ENCODE measurements around the gene HNF4A. TPM values are rescaled to one million over a fixed set of nuclear protein-coding genes. Genes with fewer than 3 reads are reported as not detected.

The HNF4A gene
- total and polyA plus RNA-seq, 2 of the 13 experiments (the other 11 are each of a cell fraction or from before 2014, with no cell fraction given) = 80.9 to 169 TPM

DNA sequence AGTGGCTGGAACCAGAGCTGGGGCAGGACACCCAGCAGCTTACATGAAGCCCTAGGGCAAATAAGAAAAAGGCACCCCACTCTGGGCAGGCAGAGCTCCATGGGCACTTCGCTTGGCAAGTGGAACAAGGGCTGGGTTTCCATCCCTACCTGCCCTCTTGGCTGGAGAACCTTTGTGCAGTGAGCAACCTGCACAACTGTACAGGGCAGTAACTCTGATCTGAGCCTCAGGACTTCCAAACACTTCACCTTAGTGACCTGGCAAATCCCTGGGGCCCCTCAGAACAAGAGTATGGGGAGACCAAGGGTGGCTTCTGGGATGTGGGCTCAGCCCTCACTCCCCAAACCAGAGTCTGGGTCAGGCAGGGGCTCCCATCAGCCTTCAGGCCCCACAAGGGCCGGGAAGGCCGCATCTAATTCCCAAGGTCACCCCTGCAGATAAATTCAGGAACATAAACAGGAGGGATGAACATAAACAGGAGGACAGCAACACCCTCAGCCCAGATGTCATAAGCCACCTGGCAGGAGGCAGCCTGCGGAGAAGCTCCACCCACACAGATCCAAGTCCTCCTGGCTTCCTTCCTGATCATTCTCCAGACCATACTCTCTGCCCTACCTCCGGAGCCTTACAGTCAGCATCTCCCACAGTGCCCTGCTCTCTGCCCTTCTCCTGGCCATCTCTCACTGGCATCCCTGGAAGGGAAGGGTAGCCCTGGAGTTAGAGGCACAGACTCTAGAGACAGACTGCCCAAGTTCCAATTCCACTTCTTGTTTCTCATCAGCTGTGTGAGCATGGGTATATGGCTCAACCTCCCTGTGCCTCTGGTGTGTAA is 37.5 kb downstream of the HNF4A start (continued):
- TF ChIP-seq ZBTB38 (CRISPR knock-in tag; IDR thresholded peaks at IDR 0.05) (peak; percentile 93; the same call in 1 of the 2 replicates), ZFY (CRISPR knock-in tag; IDR thresholded peaks at IDR 0.05) (peak; percentile 54), RORA (CRISPR knock-in tag; IDR thresholded peaks at IDR 0.05) (no peak), ZNF839 (CRISPR knock-in tag; IDR thresholded peaks at IDR 0.05; ENCODE audit: borderline replicate concordance) (no peak), CBX5 (CRISPR knock-in tag; IDR thresholded peaks at IDR 0.05; ENCODE audit: borderline replicate concordance) (no peak; the same call in 1 of the 2 replicates), JUND (CRISPR knock-in tag; IDR thresholded peaks at IDR 0.05) (peak; percentile 71; the same call in 1 of the 2 replicates), FOXC1 (CRISPR knock-in tag; IDR thresholded peaks at IDR 0.05; ENCODE audit: borderline replicate concordance) (peak; percentile 70; the same call in 1 of the 2 replicates), ZNF557 (CRISPR knock-in tag; IDR thresholded peaks at IDR 0.05) (peak; percentile 95; the same call in 1 of the 2 replicates), ZNF33A (CRISPR knock-in tag; IDR thresholded peaks at IDR 0.05; ENCODE audit: borderline replicate concordance) (no peak; the same call in 1 of the 2 replicates), JARID2 (CRISPR knock-in tag; IDR thresholded peaks at IDR 0.05; ENCODE audit: insufficient replicate concordance) (no peak), NFE2L2 (IDR thresholded peaks at IDR 0.05; ENCODE audit: low read length) (no peak), SOX13 (IDR thresholded peaks at IDR 0.05) (no peak), SOX13 (CRISPR knock-in tag; conservative IDR thresholded peaks at IDR 0.05 in 1 of 2, IDR thresholded peaks at IDR 0.05 in 1 of 2) (peak in 1 of 2 experiments; percentile 50; a peak in 2 of 4 replicates), FOXA1 (IDR thresholded peaks at IDR 0.05) (no peak), FOXA1 (CRISPR knock-in tag; IDR thresholded peaks at IDR 0.05) (peak; percentile 43; the same call in 1 of the 2 replicates), PTBP1 (IDR thresholded peaks at IDR 0.05; ENCODE audit: low read depth, low read length, poor library complexity, severe bottlenecking) (no peak), KDM2A (CRISPR knock-in tag; IDR thresholded peaks at IDR 0.05; ENCODE audit: borderline replicate concordance, low read depth) (no peak), HHEX (CRISPR knock-in tag; IDR thresholded peaks at IDR 0.05) (no peak)
- TF ChIP-seq, protein P1, sequence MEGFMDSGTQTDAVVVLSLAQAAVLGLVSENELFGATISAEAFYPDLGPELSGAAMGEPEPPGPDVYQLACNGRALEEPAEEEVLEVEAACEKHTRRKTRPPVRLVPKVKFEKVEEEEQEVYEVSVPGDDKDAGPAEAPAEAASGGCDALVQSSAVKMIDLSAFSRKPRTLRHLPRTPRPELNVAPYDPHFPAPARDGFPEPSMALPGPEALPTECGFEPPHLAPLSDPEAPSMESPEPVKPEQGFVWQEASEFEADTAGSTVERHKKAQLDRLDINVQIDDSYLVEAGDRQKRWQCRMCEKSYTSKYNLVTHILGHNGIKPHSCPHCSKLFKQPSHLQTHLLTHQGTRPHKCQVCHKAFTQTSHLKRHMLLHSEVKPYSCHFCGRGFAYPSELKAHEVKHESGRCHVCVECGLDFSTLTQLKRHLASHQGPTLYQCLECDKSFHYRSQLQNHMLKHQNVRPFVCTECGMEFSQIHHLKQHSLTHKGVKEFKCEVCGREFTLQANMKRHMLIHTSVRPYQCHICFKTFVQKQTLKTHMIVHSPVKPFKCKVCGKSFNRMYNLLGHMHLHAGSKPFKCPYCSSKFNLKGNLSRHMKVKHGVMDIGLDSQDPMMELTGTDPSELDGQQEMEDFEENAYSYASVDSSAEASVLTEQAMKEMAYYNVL (CRISPR knock-in tag; IDR thresholded peaks at IDR 0.05; ENCODE audit: borderline replicate concordance) = no peak
- TF ChIP-seq, protein P2, sequence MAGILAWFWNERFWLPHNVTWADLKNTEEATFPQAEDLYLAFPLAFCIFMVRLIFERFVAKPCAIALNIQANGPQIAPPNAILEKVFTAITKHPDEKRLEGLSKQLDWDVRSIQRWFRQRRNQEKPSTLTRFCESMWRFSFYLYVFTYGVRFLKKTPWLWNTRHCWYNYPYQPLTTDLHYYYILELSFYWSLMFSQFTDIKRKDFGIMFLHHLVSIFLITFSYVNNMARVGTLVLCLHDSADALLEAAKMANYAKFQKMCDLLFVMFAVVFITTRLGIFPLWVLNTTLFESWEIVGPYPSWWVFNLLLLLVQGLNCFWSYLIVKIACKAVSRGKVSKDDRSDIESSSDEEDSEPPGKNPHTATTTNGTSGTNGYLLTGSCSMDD (CRISPR knock-in tag; IDR thresholded peaks at IDR 0.05) = no peak
- TF ChIP-seq, protein P3, sequence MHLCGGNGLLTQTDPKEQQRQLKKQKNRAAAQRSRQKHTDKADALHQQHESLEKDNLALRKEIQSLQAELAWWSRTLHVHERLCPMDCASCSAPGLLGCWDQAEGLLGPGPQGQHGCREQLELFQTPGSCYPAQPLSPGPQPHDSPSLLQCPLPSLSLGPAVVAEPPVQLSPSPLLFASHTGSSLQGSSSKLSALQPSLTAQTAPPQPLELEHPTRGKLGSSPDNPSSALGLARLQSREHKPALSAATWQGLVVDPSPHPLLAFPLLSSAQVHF (CRISPR knock-in tag; IDR thresholded peaks at IDR 0.05) = no peak
- TF ChIP-seq, protein P4, sequence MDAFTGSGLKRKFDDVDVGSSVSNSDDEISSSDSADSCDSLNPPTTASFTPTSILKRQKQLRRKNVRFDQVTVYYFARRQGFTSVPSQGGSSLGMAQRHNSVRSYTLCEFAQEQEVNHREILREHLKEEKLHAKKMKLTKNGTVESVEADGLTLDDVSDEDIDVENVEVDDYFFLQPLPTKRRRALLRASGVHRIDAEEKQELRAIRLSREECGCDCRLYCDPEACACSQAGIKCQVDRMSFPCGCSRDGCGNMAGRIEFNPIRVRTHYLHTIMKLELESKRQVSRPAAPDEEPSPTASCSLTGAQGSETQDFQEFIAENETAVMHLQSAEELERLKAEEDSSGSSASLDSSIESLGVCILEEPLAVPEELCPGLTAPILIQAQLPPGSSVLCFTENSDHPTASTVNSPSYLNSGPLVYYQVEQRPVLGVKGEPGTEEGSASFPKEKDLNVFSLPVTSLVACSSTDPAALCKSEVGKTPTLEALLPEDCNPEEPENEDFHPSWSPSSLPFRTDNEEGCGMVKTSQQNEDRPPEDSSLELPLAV (CRISPR knock-in tag; conservative IDR thresholded peaks at IDR 0.05; ENCODE audit: low read depth) = no peak
- TF ChIP-seq, protein P5, sequence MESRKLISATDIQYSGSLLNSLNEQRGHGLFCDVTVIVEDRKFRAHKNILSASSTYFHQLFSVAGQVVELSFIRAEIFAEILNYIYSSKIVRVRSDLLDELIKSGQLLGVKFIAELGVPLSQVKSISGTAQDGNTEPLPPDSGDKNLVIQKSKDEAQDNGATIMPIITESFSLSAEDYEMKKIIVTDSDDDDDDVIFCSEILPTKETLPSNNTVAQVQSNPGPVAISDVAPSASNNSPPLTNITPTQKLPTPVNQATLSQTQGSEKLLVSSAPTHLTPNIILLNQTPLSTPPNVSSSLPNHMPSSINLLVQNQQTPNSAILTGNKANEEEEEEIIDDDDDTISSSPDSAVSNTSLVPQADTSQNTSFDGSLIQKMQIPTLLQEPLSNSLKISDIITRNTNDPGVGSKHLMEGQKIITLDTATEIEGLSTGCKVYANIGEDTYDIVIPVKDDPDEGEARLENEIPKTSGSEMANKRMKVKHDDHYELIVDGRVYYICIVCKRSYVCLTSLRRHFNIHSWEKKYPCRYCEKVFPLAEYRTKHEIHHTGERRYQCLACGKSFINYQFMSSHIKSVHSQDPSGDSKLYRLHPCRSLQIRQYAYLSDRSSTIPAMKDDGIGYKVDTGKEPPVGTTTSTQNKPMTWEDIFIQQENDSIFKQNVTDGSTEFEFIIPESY (CRISPR knock-in tag; IDR thresholded peaks at IDR 0.05) = no peak
